GM12878 (cell line): ENCODE data around the gene PTGR2. TPM values are rescaled to one million over a fixed set of nuclear protein-coding genes. Genes with fewer than 3 reads are reported as not detected.

Experiments
- ATAC-seq: fragments of 200-7000 bp; cut with Tn5 transposase; 3 replicates; pipeline ENCODE4 v1.9.1; 2020; ENCODE audit warnings: mild to moderate bottlenecking, moderate library complexity
- BruUV-seq: library from RNA; stranded (reverse); fragments of 400-500 nt; replicated peaks from 2 replicates; lab custom pipeline; 2021; lab: Mats Ljungman, UMichigan
- CTCF ChIA-PET: fragments of 300-600 bp; sonication (Branson Sonifier 250); formaldehyde crosslinking; extraction: SDS; loops from one replicate; lab custom pipeline; 2021; ENCODE audit warnings: inconsistent platforms; lab: Yijun Ruan, JAX
- POLR2A ChIA-PET: fragments of 350-600 bp; formaldehyde crosslinking; extraction: SDS; loops from one replicate; lab custom pipeline; 2021; ENCODE audit warnings: inconsistent platforms; lab: Charles Lee
- RAD21 ChIA-PET: fragments of 300-600 bp; sonication (Branson Sonifier 250); formaldehyde crosslinking; loops from one replicate; lab custom pipeline; 2023; ENCODE audit warnings: antibody characterized with exemption; ENCODE audit not compliant: unreplicated experiment; lab: Charles Lee
- SMC1A ChIA-PET: fragments of 300-600 bp; sonication (Branson Sonifier 250); formaldehyde crosslinking; loops from one replicate; lab custom pipeline; 2023; ENCODE audit not compliant: unreplicated experiment, uncharacterized antibody; lab: Charles Lee
- DNase-seq: peaks from one replicate; pipeline ENCODE4 v3.0.0-alpha.2; 2011; ENCODE audit warnings: low read depth, low spot score
- FAIRE-seq: peaks from 3 replicates; lab custom pipeline; 2011; peaks lifted over from hg19 to GRCh38; lab: Jason Lieb, UNC
- H2AFZ ChIP-seq: 2 replicates; pipeline ENCODE4 v1.6.0; 2011; ENCODE audit warnings: low read depth, low read length, control low read depth; ENCODE audit not compliant: control insufficient read depth
- H3K27ac ChIP-seq: 2 replicates; pipeline ENCODE4 v1.5.1; 2011; ENCODE audit warnings: control low read depth; ENCODE audit not compliant: control insufficient read depth, insufficient read depth
- H3K27me3 ChIP-seq, 2 experiments: replicated peaks in 1 of 2; 2 replicates each; pipeline versions ENCODE4 v1.6.0 to v1.6.1; 2011; ENCODE audit warnings: low read length in 1 of 2; ENCODE audit not compliant: control insufficient read depth in 2 of 2, insufficient read depth in 2 of 2
- H3K36me3 ChIP-seq, 2 experiments: 2 replicates each; pipeline ENCODE4 v1.5.1; 2011; ENCODE audit warnings: low read length in 1 of 2; ENCODE audit not compliant: control insufficient read depth in 2 of 2, insufficient read depth in 2 of 2
- H3K4me1 ChIP-seq: 2 replicates; pipeline ENCODE4 v1.6.1; 2011; ENCODE audit warnings: mild to moderate bottlenecking, low read length, moderate library complexity, mixed read lengths; ENCODE audit not compliant: control insufficient read depth, insufficient read depth
- H3K4me2 ChIP-seq: 2 replicates; pipeline ENCODE4 v1.6.0; 2011; ENCODE audit warnings: control low read depth; ENCODE audit not compliant: control insufficient read depth, insufficient read depth
- H3K4me3 ChIP-seq: fragments of 200-600 bp; sonication (generic); 2 replicates; pipeline ENCODE4 v1.5.1; 2016
- H3K79me2 ChIP-seq: 2 replicates; pipeline ENCODE4 v1.6.0; 2011; ENCODE audit warnings: low read length; ENCODE audit not compliant: control insufficient read depth, insufficient read depth
- H3K9ac ChIP-seq: 2 replicates; pipeline ENCODE4 v1.8.0; 2011; ENCODE audit warnings: low read length, control low read depth, mixed read lengths; ENCODE audit not compliant: control insufficient read depth, insufficient read depth
- H3K9me3 ChIP-seq: replicated peaks from 3 replicates; pipeline ENCODE4 v1.5.1; 2011; ENCODE audit warnings: mild to moderate bottlenecking, low read length; ENCODE audit not compliant: control insufficient read depth, insufficient read depth
- H4K20me1 ChIP-seq: 2 replicates; pipeline ENCODE4 v1.6.0; 2011; ENCODE audit not compliant: control insufficient read depth, insufficient read depth
- BCL3 ChIP-seq: IDR thresholded peaks from 2 replicates; pipeline ENCODE4 v1.6.1; 2011; ENCODE audit warnings: borderline replicate concordance, low read depth, mild to moderate bottlenecking, moderate library complexity, low read length; ENCODE audit not compliant: insufficient read depth, poor library complexity, severe bottlenecking
- E2F4 ChIP-seq: IDR thresholded peaks from 2 replicates; pipeline ENCODE4 v1.6.1; 2012; ENCODE audit warnings: low read depth, low read length, improper control_type of control experiment
- EZH2 ChIP-seq: IDR thresholded peaks from 2 replicates; pipeline ENCODE4 v1.6.1; 2012; ENCODE audit warnings: low read depth, mild to moderate bottlenecking, control low read depth, inconsistent platforms, low read length, borderline replicate concordance; ENCODE audit not compliant: control insufficient read depth
- KAT2A ChIP-seq: conservative IDR thresholded peaks from 2 replicates; pipeline ENCODE4 v1.6.1; 2011; ENCODE audit warnings: low read depth, low read length; ENCODE audit not compliant: control insufficient read depth
- POLR2A ChIP-seq: IDR thresholded peaks from 2 replicates; pipeline ENCODE4 v1.6.1; 2011; ENCODE audit warnings: low read depth, mild to moderate bottlenecking, low read length
- SPI1 ChIP-seq: IDR thresholded peaks from 2 replicates; pipeline ENCODE4 v1.6.1; 2011; ENCODE audit warnings: low read depth, mild to moderate bottlenecking, low read length, moderate library complexity, borderline replicate concordance; ENCODE audit not compliant: insufficient read depth
- WGBS: methylation state at CpG from one replicate; pipeline ENCODE4 v1.1.6; 2016; ENCODE audit warnings: low lambda C conversion rate; ENCODE audit not compliant: insufficient replicate concordance, insufficient coverage; ENCODE audit errors: missing lambda C conversion rate; 5-methylcytosine and 5-hydroxymethylcytosine counted together
- in situ Hi-C: fragments of 300-500 bp; cut with MboI; formaldehyde crosslinking; loops from 9 replicates; pipeline ENCODE4 v1.14.3; 2018; ENCODE audit warnings: mixed read lengths
- intact Hi-C: fragments of 100-400 bp; cut with micrococcal nuclease; formaldehyde crosslinking; loops from one replicate; pipeline ENCODE4 v1.14.2; 2022; ENCODE audit not compliant: unreplicated experiment
- polyA plus RNA-seq, 11 experiments: library from polyadenylated mRNA; depleted of rRNA in 4 of 11; unstranded in 6 of 11; stranded (reverse) in 5 of 11; fragments of >200 nt; fragmentation: Nextera tagmentation in 4 of 11; fragmentation: Illumina TruSeq in 1 of 11; extraction: Ambion mirVana in 4 of 11; extraction: Trizol in 1 of 11; gene quantifications; 1 replicate in 1 of 11; 2 replicates in 10 of 11; pipeline versions ENCODE4 v1.2.1 to v1.2.3, GENCODE V29; 2011 to 2016; ENCODE audit warnings: inconsistent platforms in 2 of 11, missing spikeins in 2 of 11, low read depth in 1 of 11
- total RNA-seq, 4 experiments: library from RNA; depleted of rRNA in 3 of 4; stranded (reverse); fragments of >200 nt in 3 of 4; fragmentation: Illumina TruSeq in 1 of 4; extraction: Trizol in 1 of 4; gene quantifications; 2 replicates each; pipeline versions ENCODE4 v1.2.1 to v1.2.3, GENCODE V29; 2013 to 2021

PTGR2 gene
- total and polyA plus RNA-seq, 10 of the 15 experiments (the other 5 are each of a cell fraction or from before 2014, with no cell fraction given): 3.3 to 12.8 (median 8.4) TPM

- no peak for DNase-seq
- ChIA-PET SMC1A (interaction anchor here (0.8 to 1.0 kb wide), 2 partner anchors 12 to 21 kb away, joined by 3 to 4 read pairs; no protein-coding TSS in a partner anchor), POLR2A (interaction anchor here (0.9 kb wide), 1 partner anchor 16 kb away, joined by 3 read pairs; no protein-coding TSS in a partner anchor), CTCF (interaction anchor here (0.7 to 1.7 kb wide), 3 partner anchors 14 to 80 kb away, joined by 3 to 6 read pairs (median 3); no protein-coding TSS in a partner anchor), RAD21 (interaction anchor here (0.8 kb wide), 1 partner anchor 51 kb away, joined by 3 read pairs; no protein-coding TSS in a partner anchor)
- Histone ChIP-seq H3K4me1 (no peaks in the 10 kb centered on the region), H3K9ac (no peak overlapping the region), H2AFZ (no peak overlapping the region), H4K20me1 (no peaks in the 10 kb centered on the region), H3K36me3 (no peaks in the 10 kb centered on the region), H3K27me3 (no peaks in the 10 kb centered on the region), H3K79me2 (no peaks in the 10 kb centered on the region), H3K4me3 (no peak overlapping the region), H3K27ac (no peak overlapping the region), H3K4me2 (no peak overlapping the region), H3K9me3 (no peaks in the 10 kb centered on the region)
- TF ChIP-seq POLR2A (no peak), E2F4 (no peak), KAT2A (no peak)
- in situ Hi-C loops (no loop called here), intact Hi-C loops (no loop called here)
- no peak for ATAC-seq
- 67% methylated on average over 6 of the region's 6 CpGs for WGBS
- FAIRE-seq: no peak
- BruUV-seq: no TSS peak
Observed at GRCh38 chr14:73809391-73809790, 42.2 kb upstream of the PTGR2 start.

DNA sequence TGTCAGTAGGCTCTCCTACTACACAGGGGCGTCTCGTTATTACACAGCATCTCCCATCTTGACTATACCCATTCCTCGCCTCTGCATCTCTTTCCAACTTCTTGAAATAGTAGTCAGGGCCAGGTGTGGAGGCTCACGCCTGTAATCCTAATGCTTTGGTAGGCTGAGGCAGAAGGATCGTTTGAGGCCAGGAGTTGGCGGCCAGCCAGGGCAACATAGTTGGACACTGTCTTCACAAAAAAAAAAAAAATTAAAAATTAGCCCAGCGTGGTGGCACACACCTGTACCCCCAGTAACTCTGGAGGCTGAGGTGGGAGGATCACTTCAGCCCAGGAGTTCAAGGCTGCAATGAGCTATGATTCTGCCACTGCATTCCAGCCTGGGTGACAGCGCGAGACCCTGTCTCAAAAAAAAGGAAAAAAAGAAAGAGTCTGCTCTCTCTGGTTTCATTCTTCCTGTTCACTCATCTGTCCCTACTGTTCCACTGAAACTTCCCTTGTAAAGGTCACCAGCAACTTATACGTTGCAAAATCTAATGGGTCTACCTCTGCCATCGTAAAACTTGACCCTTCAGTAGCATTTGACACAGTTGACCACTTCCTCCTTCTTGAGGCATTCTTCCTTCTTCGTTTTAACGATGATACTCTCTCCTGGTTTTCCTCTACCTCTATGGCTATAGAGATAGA is 41.0 kb upstream of the PTGR2 start:
- TF ChIP-seq BCL3 (peak; percentile 54), SPI1 (peak; percentile 56; the same call in 1 of the 2 replicates), EZH2 (no peak)
- DNase-seq (no peak), FAIRE-seq (peak; percentile 23), ATAC-seq (peak; percentile 39; the same call in 2 of the 3 replicates)
- POLR2A ChIA-PET: interaction anchor here (0.6 kb wide), 1 partner anchor 11 kb away, joined by 8 read pairs; no protein-coding TSS in a partner anchor
- RAD21 ChIA-PET: no interaction called here
- H3K27ac ChIP-seq: no peak overlapping the region
- H3K4me1 ChIP-seq: no peaks in the 10 kb centered on the region
- H2AFZ ChIP-seq: no peak overlapping the region
- in situ Hi-C loops (no loop called here), intact Hi-C loops (no loop called here)
- 65% methylated on average over 13 of the region's 13 CpGs for WGBS
- H3K9ac ChIP-seq: no peak overlapping the region
- no peaks in the 10 kb centered on the region for H3K79me2 ChIP-seq
- no peaks in the 10 kb centered on the region for H4K20me1 ChIP-seq
- no peak overlapping the region for H3K4me2 ChIP-seq
- BruUV-seq: no TSS peak
- SMC1A ChIA-PET: interaction anchor here (0.8 to 1.0 kb wide), 4 partner anchors 12 to 57 kb away, joined by 3 read pairs; no protein-coding TSS in a partner anchor
- no peak overlapping the region for H3K4me3 ChIP-seq
- no peaks in the 10 kb centered on the region for H3K27me3 ChIP-seq
- CTCF ChIA-PET: interaction anchor here (1.0 kb wide), 1 partner anchor 51 kb away, joined by 3 read pairs; a partner anchor contains a TSS
- no peaks in the 10 kb centered on the region for H3K9me3 ChIP-seq
- H3K36me3 ChIP-seq: no peaks in the 10 kb centered on the region
